BJ (cell line): Measurements from ENCODE around the gene SLC35F1. TPM values are rescaled to one million over a fixed set of nuclear protein-coding genes. Genes with fewer than 3 reads are reported as not detected.

Experiments used
- CTCF ChIA-PET: fragments of 350-600 bp; formaldehyde crosslinking; extraction: SDS; loops from one replicate; lab custom pipeline; 2021; ENCODE audit warnings: antibody characterized with exemption, inconsistent platforms; lab: Yijun Ruan, JAX
- POLR2A ChIA-PET: fragments of 300-600 bp; sonication (Branson Sonifier 250); formaldehyde crosslinking; extraction: SDS; loops from one replicate; lab custom pipeline; 2021; ENCODE audit warnings: antibody characterized with exemption; lab: Charles Lee
- DNase-seq: peaks from one replicate; pipeline ENCODE4 v3.0.0-alpha.2; 2011; ENCODE audit warnings: low read depth
- H3K27me3 ChIP-seq: 2 replicates; pipeline ENCODE4 v1.6.0; 2011; ENCODE audit warnings: low read length; ENCODE audit not compliant: control insufficient read depth, insufficient read depth
- H3K36me3 ChIP-seq: 2 replicates; pipeline ENCODE4 v1.5.1; 2011; ENCODE audit warnings: low read length; ENCODE audit not compliant: control insufficient read depth, insufficient read depth
- H3K4me3 ChIP-seq: 2 replicates; pipeline ENCODE4 v1.5.1; 2011; ENCODE audit warnings: low read depth, mild to moderate bottlenecking, control low read depth, low read length
- polyA plus RNA-seq: library from polyadenylated mRNA; depleted of rRNA; stranded (reverse); fragments of >200 nt; gene quantifications from 2 replicates; pipeline ENCODE4 v1.2.3, GENCODE V29; 2011
- TF ChIP-seq, protein P1 (sequence below): IDR thresholded peaks from 2 replicates; pipeline ENCODE4 v1.5.1; 2011; ENCODE audit warnings: low read depth, mild to moderate bottlenecking, control low read depth, inconsistent platforms, low read length, moderate library complexity; ENCODE audit not compliant: insufficient read depth

Gene SLC35F1
- polyA plus RNA-seq, 1 experiment: not detected

DNA sequence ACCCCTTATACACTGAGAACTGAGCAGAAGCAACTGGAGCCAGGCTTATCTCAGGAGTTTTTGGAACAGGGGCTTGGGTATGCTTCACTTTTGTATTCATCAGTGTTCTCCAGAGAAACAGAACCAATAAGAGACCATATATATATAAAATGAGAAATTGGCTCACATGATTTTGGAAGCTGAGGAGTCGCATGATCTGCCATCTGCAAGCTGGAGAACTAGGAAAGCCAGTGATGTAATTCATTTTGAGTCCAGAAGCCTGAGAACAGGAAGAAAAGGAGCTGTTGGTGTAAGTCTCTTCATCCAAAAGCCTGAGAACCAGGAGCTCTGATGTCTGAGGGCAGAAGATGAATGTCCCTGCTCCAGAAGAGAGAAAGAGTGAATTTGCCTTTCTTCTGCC lies 272.0 kb downstream of the SLC35F1 start:
- no peaks in the 10 kb centered on the region for H3K27me3 ChIP-seq
- H3K36me3 ChIP-seq: no peaks in the 10 kb centered on the region
- ChIA-PET CTCF (interaction anchor here (0.6 kb wide), 1 partner anchor 8 kb away, joined by 3 read pairs; no protein-coding TSS in a partner anchor), POLR2A (no interaction called here)
- H3K4me3 ChIP-seq: no peak overlapping the region
- TF ChIP-seq, protein P1, sequence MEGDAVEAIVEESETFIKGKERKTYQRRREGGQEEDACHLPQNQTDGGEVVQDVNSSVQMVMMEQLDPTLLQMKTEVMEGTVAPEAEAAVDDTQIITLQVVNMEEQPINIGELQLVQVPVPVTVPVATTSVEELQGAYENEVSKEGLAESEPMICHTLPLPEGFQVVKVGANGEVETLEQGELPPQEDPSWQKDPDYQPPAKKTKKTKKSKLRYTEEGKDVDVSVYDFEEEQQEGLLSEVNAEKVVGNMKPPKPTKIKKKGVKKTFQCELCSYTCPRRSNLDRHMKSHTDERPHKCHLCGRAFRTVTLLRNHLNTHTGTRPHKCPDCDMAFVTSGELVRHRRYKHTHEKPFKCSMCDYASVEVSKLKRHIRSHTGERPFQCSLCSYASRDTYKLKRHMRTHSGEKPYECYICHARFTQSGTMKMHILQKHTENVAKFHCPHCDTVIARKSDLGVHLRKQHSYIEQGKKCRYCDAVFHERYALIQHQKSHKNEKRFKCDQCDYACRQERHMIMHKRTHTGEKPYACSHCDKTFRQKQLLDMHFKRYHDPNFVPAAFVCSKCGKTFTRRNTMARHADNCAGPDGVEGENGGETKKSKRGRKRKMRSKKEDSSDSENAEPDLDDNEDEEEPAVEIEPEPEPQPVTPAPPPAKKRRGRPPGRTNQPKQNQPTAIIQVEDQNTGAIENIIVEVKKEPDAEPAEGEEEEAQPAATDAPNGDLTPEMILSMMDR: no peak
- DNase-seq: no peak

DNA sequence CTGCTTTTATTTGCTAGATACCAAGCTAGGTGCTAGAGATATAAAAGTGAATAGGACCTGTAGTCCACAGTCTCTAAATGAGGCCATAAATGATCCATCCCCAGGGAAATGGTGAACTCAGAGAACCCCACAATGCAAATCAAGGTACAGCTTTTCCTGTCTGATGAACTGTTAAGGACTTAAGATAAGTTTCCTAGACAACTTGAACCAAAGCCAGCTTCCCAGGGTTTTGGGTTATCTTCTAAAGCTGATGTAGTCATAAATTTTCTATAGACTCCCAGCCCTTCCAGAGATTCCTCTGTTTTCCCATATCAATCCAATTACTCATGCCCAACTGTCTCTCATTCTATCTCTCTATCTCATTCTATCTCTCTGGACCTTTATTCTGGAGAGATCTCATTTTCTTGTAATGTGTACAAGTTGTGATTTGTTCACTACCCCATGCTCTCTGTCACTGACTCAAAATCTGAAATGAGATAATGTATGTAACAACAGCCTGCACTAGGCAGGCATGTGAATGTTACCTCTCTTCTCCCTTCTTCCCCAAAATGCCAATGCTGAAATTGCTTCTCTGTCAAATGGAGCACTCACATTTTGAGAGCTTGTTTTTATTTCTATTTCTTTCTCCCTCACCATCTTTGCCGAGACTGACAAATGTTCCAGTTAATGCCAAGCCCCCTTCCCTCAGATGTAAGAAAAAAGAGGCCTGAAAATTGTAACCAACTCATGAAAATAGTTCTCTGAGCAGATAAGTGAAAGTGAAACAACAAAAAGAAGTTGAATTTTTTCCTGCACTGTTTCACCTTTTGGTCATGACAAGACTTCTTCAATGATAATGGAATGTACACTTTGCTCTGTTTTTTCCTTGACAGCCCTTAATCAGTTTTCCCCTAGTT lies 279.9 kb downstream of the SLC35F1 start:
- DNase-seq: no peak
- ChIA-PET POLR2A (no interaction called here), CTCF (interaction anchor here (0.6 to 0.8 kb wide), 2 partner anchors 11 to 1481 kb away, joined by 3 read pairs; no protein-coding TSS in a partner anchor)
- TF ChIP-seq, protein P1: no peak
- H3K36me3 ChIP-seq: no peaks in the 10 kb centered on the region
- H3K4me3 ChIP-seq: no peak overlapping the region
- H3K27me3 ChIP-seq: no peaks in the 10 kb centered on the region

DNA sequence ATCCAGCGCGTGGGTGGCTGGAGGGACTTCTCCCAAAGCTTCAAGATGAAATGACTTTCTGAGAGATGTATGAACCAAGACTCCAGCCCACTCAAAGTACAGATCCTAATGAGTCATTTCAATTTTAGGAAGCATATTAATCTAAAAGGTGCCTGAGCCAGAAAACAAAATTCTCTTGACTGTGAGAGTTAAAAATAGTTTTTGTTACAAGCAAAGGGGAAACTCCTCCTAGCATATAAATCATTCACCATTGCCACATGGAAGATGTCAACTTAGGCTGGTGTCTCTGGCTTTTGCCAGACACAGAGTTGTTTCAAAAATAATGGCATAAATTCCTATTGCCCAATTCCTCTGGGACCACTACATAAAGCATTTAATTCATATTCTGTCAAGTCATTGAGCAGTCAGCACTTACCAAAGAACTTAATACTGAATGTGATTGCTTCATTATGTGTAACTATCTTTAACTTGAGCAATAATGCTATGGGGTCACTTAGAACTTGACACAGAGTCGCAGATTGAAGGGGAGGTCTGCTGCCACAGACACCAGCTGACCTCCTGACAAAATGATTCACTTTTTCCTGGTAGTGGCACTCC lies 280.6 kb downstream of the SLC35F1 start:
- ChIA-PET CTCF (no interaction called here), POLR2A (no interaction called here)
- TF ChIP-seq, protein P1: no peak
- no peak for DNase-seq
- Histone ChIP-seq H3K36me3 (no peaks in the 10 kb centered on the region), H3K4me3 (no peak overlapping the region), H3K27me3 (no peaks in the 10 kb centered on the region)

DNA sequence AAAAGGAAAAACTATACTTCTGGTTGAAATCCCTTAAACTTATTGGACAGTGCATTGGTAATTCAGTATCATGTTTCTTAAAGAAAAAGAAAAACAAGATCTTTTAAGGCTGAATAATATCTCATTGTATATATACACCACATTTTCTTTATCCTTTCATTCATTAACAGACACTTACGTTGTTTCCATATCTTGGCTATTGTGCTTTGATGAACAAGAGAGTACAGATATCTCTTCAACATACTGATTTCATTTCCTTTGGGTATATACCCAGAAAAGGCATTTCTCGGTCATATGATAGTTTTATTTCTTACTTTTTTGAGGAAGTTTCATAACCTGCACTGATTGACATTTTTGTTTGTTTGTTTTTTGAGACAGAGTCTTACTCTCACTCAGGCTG lies 281.5 kb downstream of the SLC35F1 start:
- TF ChIP-seq, protein P1: no peak
- H3K4me3 ChIP-seq: no peak overlapping the region
- no peaks in the 10 kb centered on the region for H3K27me3 ChIP-seq
- DNase-seq: no peak
- ChIA-PET CTCF (no interaction called here), POLR2A (no interaction called here)
- no peaks in the 10 kb centered on the region for H3K36me3 ChIP-seq

DNA sequence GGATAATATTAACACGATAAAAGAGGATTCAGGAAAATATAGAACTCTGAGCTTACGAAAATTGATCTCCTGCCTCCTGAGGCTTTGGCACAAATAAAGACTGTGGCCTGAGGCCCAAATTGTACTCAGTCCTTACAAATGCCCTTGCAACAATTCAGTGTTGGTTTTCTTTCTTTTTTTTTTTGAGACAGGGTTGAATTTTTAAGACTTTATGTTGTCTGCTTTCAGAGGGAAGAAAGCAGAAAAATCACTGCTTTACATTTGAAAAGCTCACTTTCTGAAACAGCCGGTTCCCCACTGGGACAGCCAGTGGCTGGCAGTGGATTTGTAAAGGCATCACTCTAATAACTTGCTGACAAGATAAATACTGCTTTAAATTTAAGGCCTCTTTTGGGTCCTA lies 290.5 kb downstream of the SLC35F1 start:
- DNase-seq: no peak
- Histone ChIP-seq H3K4me3 (no peak overlapping the region), H3K27me3 (no peaks in the 10 kb centered on the region), H3K36me3 (no peaks in the 10 kb centered on the region)
- TF ChIP-seq, protein P1: no peak
- POLR2A ChIA-PET: no interaction called here
- CTCF ChIA-PET: no interaction called here
